ENCODE results near the gene TOM1L2.

TOM1L2 gene

DNA sequence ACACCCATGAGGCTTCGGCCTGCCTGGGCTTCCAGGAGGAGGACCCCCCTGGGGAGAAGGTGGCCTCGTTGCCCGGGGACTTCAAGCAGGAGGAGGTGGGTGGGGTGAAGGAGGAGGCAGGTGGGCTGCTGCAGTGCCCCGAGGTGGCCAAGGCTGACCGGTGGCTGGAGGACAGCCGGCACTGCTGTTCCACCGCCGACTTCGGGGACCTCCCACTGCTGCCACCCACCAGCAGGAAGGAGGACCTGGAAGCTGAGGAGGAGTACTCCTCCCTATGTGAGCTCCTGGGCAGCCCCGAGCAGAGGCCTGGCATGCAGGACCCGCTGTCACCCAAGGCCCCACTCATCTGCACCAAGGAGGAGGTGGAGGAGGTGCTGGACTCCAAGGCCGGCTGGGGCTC, 176.9 kb downstream of the TOM1L2 start:
- TF ChIP-seq, protein P1, sequence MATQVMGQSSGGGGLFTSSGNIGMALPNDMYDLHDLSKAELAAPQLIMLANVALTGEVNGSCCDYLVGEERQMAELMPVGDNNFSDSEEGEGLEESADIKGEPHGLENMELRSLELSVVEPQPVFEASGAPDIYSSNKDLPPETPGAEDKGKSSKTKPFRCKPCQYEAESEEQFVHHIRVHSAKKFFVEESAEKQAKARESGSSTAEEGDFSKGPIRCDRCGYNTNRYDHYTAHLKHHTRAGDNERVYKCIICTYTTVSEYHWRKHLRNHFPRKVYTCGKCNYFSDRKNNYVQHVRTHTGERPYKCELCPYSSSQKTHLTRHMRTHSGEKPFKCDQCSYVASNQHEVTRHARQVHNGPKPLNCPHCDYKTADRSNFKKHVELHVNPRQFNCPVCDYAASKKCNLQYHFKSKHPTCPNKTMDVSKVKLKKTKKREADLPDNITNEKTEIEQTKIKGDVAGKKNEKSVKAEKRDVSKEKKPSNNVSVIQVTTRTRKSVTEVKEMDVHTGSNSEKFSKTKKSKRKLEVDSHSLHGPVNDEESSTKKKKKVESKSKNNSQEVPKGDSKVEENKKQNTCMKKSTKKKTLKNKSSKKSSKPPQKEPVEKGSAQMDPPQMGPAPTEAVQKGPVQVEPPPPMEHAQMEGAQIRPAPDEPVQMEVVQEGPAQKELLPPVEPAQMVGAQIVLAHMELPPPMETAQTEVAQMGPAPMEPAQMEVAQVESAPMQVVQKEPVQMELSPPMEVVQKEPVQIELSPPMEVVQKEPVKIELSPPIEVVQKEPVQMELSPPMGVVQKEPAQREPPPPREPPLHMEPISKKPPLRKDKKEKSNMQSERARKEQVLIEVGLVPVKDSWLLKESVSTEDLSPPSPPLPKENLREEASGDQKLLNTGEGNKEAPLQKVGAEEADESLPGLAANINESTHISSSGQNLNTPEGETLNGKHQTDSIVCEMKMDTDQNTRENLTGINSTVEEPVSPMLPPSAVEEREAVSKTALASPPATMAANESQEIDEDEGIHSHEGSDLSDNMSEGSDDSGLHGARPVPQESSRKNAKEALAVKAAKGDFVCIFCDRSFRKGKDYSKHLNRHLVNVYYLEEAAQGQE (IDR thresholded peaks at IDR 0.05; ENCODE audit: low read depth): no peak

DNA sequence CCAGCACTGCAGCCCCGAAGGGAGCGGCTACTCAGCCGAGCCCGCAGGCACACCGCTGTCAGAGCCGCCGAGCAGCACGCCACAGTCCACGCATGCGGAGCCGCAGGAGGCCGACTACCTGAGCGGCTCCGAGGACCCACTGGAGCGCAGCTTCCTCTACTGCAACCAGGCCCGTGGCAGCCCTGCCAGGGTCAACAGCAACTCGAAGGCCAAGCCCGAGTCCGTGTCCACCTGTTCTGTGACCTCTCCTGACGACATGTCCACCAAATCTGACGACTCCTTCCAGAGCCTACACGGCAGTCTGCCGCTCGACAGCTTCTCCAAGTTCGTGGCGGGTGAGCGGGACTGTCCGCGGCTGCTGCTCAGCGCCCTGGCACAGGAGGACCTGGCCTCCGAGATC, 177.8 kb downstream of the TOM1L2 start:
- no peak for TF ChIP-seq EGR1 (IDR thresholded peaks at IDR 0.05)
- no peak for TF ChIP-seq TAF1 (IDR thresholded peaks at IDR 0.05; ENCODE audit: low read depth)
- TF ChIP-seq EP300 (IDR thresholded peaks at IDR 0.05; ENCODE audit: borderline replicate concordance): no peak
- TF ChIP-seq, protein P1 (IDR thresholded peaks at IDR 0.05; ENCODE audit: low read depth): no peak
- TF ChIP-seq CEBPB (IDR thresholded peaks at IDR 0.05): no peak

All from Ishikawa (cell line).